ACC112 (cell line): ENCODE measurements around the gene LYRM7.

ENCODE experiments used
- H2AFZ ChIP-seq: fragments of 200-600 bp; sonication (generic); one replicate; pipeline ENCODE4 v1.6.0; 2017; ENCODE audit warnings: antibody characterized with exemption, low read length; ENCODE audit not compliant: unreplicated experiment
- H3K27ac ChIP-seq: fragments of 200-600 bp; sonication (generic); 2 replicates; pipeline ENCODE4 v1.5.1; 2014; ENCODE audit warnings: low read depth, mild to moderate bottlenecking, antibody characterized with exemption, low read length, moderate library complexity
- H3K27me3 ChIP-seq: fragments of 200-600 bp; sonication (generic); 2 replicates; pipeline ENCODE4 v1.6.1; 2014; ENCODE audit warnings: mild to moderate bottlenecking, antibody characterized with exemption, low read length, moderate library complexity, mixed read lengths; ENCODE audit not compliant: insufficient read depth
- H3K36me3 ChIP-seq: fragments of 200-600 bp; sonication (generic); 2 replicates; pipeline ENCODE4 v1.6.1; 2016; ENCODE audit warnings: mild to moderate bottlenecking, antibody characterized with exemption, low read length, moderate library complexity, mixed read lengths; ENCODE audit not compliant: insufficient read depth
- H3K4me1 ChIP-seq: fragments of 200-600 bp; sonication (generic); one replicate; pipeline ENCODE4 v1.6.1; 2016; ENCODE audit warnings: low read length, mixed read lengths; ENCODE audit not compliant: insufficient read depth, unreplicated experiment, control insufficient read depth
- H3K4me3 ChIP-seq: fragments of 200-600 bp; sonication (generic); 2 replicates; pipeline ENCODE4 v1.5.1; 2014; ENCODE audit warnings: mild to moderate bottlenecking, low read depth, low read length
- H3K79me2 ChIP-seq: fragments of 200-600 bp; sonication (generic); one replicate; pipeline ENCODE4 v1.6.0; 2016; ENCODE audit warnings: low read length; ENCODE audit not compliant: control insufficient read depth, unreplicated experiment, insufficient read depth

The LYRM7 gene

DNA sequence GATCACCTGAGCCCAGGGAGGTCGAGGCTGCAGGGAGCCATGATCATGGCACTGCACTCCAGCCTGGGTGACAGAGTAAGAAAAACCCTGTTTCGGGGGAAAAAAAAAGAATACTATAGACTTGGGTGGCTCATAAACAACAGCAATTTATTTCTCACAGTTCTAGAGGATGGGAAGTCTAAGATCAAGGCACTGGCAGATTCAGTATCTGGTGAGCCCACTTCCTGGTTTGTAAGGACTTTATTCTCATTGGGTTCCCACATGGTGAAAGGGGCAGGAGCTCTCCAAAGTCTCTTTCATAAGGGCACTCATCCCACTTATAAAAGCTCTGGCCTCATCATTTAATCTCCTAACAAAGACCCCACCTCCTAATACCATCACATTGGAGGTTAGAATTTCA, 14.4 kb upstream of the LYRM7 start:
- no peak overlapping the region for H3K27ac ChIP-seq
- peaks cover 28% of the 10 kb centered on the region for H3K36me3 ChIP-seq
- H3K27me3 ChIP-seq, result no peaks in the 10 kb centered on the region
- no peak overlapping the region for H3K4me3 ChIP-seq
- H3K4me1 ChIP-seq, result no peaks in the 10 kb centered on the region
- H2AFZ ChIP-seq, result no peak overlapping the region
- H3K79me2 ChIP-seq, result peaks cover 15% of the 10 kb centered on the region

DNA sequence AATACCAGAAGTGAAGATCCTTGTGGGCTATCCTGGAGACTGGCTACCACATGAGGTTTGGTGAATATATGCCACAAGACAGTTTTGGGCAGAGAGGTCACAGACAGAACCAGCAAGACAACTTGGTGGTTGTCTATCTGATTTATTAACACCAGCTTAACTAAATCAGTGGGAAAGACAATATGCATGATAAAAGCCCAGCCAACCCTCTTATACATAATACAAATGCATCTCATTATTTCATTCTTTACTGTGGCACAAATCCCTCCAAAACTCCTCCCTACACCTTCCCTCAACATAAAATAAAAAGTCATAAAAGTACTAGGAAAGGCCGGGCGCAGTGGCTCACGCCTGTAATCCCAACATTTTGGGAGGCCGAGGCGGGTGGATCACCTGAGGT, 13.8 kb upstream of the LYRM7 start:
- H2AFZ ChIP-seq, result no peak overlapping the region
- H3K27me3 ChIP-seq, result no peaks in the 10 kb centered on the region
- H3K27ac ChIP-seq, result no peak overlapping the region
- no peaks in the 10 kb centered on the region for H3K4me1 ChIP-seq
- H3K4me3 ChIP-seq, result no peak overlapping the region
- peaks cover 20% of the 10 kb centered on the region for H3K79me2 ChIP-seq
- H3K36me3 ChIP-seq, result peaks cover 28% of the 10 kb centered on the region

DNA sequence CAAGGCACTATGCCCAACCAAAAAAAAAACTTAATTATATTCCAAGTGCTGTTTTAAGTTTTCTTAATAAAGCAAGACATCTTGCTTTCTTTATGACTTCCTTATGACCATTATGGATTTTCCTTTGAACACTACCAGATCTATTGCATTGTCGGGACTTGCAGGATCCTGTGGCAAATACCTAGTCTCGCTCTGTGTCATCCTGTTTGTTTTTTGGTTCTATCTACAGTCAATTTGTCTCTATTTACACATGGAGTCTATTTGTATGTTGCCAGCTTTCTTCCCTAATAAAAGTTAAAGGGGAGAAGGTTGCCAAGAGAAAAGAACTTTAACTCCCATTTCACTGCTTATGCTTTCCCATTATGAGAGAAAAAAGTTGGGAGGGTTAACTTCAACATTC, 10.6 kb upstream of the LYRM7 start:
- H3K4me3 ChIP-seq, result no peak overlapping the region
- no peaks in the 10 kb centered on the region for H3K4me1 ChIP-seq
- no peak overlapping the region for H3K27ac ChIP-seq
- no peak overlapping the region for H2AFZ ChIP-seq
- H3K79me2 ChIP-seq, result peaks cover 51% of the 10 kb centered on the region
- H3K36me3 ChIP-seq, result peaks cover 32% of the 10 kb centered on the region
- H3K27me3 ChIP-seq, result no peaks in the 10 kb centered on the region

DNA sequence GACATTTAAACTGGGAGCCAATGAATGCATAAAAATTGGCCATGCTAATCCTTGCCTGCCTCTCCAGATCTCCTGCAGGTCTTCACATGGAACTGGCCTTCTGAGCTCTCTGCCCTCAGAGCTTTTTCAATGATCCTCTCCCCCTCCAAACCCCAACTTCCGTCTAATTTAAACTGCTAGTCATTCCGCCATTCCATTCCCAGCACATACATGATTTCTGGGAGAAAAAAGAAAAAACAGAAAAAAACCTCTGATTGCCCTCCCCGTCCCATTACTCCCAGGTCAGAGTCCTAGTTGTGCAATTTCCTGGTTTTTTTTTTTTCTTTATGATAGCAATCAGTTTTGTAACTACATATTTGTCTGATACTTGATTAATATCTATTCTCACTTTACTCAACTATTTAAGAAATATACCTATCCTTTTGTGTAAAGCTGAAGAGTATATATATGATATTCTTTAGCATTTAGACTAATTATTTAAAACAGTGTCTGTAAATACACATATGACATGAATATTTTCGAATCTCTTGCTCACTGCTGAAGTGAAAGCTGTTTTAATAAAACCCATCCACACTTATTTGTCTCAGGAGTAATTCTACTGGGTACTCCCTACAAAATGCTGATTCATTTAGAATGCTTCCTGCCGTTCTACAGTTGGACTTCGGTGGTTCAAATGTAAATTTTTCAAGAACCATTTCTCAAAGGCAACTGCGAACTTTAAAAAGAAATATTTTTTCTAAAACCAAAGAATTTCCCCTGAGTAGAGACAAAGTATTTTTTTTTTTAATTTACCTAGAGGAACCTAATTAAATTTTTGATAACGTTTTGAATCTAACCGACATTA, 7.2 kb upstream of the LYRM7 start:
- Histone ChIP-seq H3K27me3 (no peaks in the 10 kb centered on the region), H3K4me1 (no peaks in the 10 kb centered on the region), H3K36me3 (peaks cover 30% of the 10 kb centered on the region), H3K27ac (peak overlapping the region; percentile 81), H3K79me2 (peaks cover 51% of the 10 kb centered on the region), H3K4me3 (peak overlapping the region; percentile 83), H2AFZ (no peak overlapping the region)

DNA sequence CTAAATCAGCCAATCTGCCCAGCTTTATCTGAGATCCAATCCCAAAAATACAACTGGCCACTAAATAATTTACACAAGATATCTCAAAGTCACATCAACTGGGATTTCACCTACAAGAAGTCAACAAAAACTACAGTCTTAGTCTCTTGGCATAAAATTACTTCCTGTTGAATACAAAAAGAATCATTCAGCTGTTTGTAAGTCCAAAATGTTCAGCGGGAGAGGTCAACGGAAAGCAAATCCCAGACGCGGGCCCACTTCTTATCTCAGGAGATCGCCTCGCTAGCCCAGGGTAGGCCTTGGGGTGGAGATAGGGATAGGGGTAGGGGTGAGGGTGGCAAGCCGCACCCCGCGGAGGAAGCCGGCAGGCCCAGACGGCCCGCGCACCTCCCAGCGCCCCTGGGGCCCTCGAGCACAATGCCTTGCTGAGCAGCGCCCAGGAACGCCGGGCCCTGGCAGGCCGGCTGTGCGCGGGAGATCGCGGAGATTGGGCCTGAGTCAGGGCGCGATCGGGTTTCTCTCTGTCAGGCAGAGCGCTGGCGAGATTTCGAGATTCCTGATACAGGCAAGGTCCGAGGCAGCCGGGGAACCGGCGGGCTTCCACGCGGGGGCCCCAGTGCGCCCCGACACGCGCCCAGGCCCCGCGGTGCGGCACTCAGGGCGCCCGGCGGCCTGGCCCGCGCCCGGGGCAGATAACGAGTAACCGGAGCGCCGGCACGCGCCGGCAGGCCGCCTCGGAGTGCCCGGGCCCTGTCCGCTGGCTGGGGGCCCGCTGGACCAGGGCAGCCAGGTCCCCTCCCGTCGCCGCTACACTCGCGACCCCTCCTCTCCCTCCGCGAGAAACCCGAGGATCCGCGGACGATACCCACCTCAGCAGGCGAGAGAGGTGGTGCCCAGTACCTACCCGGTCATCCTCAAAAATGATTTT, 6.3 kb upstream of the LYRM7 start:
- H3K4me3 ChIP-seq, result peak overlapping the region; percentile 83

DNA sequence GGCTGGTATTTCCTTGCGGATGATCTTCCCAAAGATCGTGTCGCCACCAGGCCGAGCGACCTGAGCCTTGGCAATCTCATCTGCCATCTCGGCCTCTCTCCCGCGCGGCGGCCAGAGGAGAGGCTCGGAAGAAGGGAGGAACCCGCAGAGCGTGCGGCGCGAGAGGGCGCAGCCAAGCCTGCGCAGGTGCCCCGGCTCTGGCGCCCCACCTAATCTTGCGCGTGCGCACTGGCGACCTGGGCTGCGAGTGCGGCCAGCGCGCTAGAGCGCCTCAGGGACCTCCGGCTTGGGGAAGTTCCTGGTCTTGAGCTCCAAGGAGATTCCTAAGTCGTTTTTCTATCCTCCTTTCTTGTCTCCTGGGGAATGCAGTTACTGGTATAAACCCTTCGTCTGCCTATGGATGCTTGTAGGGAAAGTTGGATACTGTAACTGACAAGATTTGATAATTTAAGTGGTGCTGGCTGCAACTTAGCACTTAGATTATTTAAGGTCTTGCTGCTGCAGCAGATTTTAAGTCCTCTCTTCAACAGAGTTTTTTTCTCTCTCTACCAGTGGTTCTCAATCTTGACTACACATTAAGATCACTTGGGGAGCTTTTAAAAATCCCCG, 5.5 kb upstream of the LYRM7 start, which contains the start of gene HINT1:
Gene HINT1 (minus strand): TSS at position 138 of the 609 bp plus-strand sequence. CDS start 51 bp downstream, at position 87.
- H3K79me2 ChIP-seq, result peaks cover 48% of the 10 kb centered on the region
- peak within 1 kb of the TSS; percentile 81 for H3K27ac ChIP-seq
- no peaks in the 10 kb centered on the region for H3K27me3 ChIP-seq
- H3K4me1 ChIP-seq, result no peaks in the 10 kb centered on the region
- peak within 1 kb of the TSS; percentile 99 for H2AFZ ChIP-seq
- peaks cover 15% of the 10 kb centered on the region for H3K36me3 ChIP-seq
- peak within 1 kb of the TSS; percentile 83 for H3K4me3 ChIP-seq

More for the DNA sequence above, 6.3 kb upstream of the LYRM7 start:
- peaks cover 23% of the 10 kb centered on the region for H3K36me3 ChIP-seq
- H2AFZ ChIP-seq, result peak overlapping the region; percentile 99
- no peaks in the 10 kb centered on the region for H3K4me1 ChIP-seq
- no peaks in the 10 kb centered on the region for H3K27me3 ChIP-seq
- peak overlapping the region; percentile 81 for H3K27ac ChIP-seq
- H3K79me2 ChIP-seq, result peaks cover 51% of the 10 kb centered on the region

DNA sequence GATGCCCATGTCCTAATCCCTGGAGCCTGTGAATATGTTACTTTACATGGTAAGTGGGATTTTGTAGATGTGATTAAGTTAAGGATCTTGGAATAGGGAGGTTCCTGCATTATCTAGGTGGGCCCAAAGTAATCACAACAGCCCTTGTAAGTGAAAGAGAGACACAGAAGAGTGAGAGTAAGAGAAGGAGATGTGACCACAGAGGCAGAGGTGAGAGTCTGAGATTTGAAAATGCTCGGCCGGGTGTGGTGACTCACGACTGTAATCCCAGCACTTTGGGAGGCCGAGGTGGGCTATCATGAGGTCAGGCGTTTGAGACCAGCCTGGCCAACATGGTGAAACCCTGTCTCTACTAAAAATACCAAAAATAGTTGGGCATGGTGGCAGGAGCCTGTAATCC, 3.1 kb upstream of the LYRM7 start:
- H3K4me3 ChIP-seq, result no peak overlapping the region

DNA sequence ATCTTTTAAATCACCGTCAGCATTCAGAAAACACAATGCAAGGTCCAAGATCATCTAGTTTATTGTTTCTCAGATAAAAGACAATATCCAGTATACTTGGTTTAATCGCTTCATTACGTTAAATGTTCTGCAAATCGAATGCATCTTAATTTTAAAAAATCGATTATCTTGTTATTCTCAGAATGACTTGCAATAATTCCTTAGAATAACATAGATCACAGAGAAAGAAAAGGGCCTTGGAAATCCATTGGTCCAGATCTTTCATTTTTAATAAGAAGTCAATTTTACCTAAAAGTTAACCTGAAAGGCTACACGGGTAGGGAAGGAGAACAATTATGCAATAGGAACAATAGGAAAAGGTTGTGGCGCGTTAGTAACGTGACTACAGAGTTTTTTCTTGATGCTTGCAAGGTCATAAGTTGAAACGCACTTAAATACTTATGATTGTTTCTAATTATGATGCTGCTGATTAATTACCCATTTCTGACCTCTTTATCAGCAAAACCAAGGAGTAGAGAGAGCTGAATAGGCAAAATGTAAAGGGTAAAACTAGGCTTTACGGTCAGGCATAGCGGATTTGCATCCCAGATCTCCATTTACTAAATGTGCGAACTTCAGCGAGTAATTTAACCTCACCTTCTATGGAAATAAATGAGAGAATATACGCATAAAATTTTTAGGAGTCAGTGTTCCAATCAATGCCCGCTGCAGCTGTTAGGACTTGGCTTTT, 769 bp upstream of the LYRM7 start:
- peak overlapping the region; percentile 86 for H2AFZ ChIP-seq
- no peaks in the 10 kb centered on the region for H3K27me3 ChIP-seq
- H3K79me2 ChIP-seq, result peaks cover 14% of the 10 kb centered on the region
- no peak overlapping the region for H3K27ac ChIP-seq
- no peaks in the 10 kb centered on the region for H3K36me3 ChIP-seq
- peak overlapping the region; percentile 87 for H3K4me3 ChIP-seq
- peaks cover 9% of the 10 kb centered on the region for H3K4me1 ChIP-seq

More for the DNA sequence above, 3.1 kb upstream of the LYRM7 start:
- Histone ChIP-seq H3K36me3 (no peaks in the 10 kb centered on the region), H3K27me3 (no peaks in the 10 kb centered on the region), H3K27ac (no peak overlapping the region), H2AFZ (no peak overlapping the region), H3K79me2 (peaks cover 36% of the 10 kb centered on the region), H3K4me1 (peaks cover 9% of the 10 kb centered on the region)

DNA sequence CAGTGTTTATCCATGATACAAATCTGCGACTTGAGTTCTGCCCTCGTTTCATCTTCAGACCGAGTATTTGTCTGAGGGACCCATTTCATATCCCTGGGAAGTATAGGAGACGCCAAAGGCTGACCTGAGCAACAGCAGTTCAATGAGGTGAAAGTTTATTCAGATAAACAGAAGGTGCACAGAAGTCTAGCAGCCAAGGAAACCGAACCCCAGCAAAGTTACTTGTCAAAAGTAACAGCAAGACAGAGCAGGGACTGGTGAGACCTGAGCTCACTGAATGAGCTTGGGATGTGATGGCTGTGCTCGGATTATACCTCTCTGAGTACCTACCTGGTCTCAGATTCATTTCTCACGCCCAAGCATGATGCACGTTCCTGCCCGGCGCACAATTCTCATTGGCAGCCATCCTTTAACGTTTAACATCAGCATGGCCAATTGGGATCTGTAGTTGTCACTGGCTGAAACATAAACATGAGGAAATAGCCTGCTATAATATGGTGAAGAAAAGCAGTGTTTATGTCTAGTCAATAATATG, 599 bp downstream of the LYRM7 start:
- peak overlapping the region; percentile 79 for H2AFZ ChIP-seq
- no peaks in the 10 kb centered on the region for H3K36me3 ChIP-seq
- H3K27ac ChIP-seq, result no peak overlapping the region
- peaks cover 12% of the 10 kb centered on the region for H3K79me2 ChIP-seq
- peak overlapping the region; percentile 87 for H3K4me3 ChIP-seq
- H3K4me1 ChIP-seq, result peaks cover 9% of the 10 kb centered on the region
- H3K27me3 ChIP-seq, result no peaks in the 10 kb centered on the region
